DMS153 treated with DMSO at 0.1 percent for 48 hours (cell line): ENCODE results near the gene CASZ1.
A peak's percentile ranks its signal among the peaks of the same experiment; 100 is the strongest.

Experiments
- DNase-seq: peaks from one replicate; lab custom pipeline; 2025; ENCODE audit not compliant: unreplicated experiment; lab: John Stamatoyannopoulos, UW

The CASZ1 gene

GRCh38 chr1:10728595-10729410 lies 67.6 kb downstream of the CASZ1 start:
- peak; percentile 54 for DNase-seq

GRCh38 chr1:10727751-10728232 lies 68.7 kb downstream of the CASZ1 start:
- peak; percentile 95 for DNase-seq

GRCh38 chr1:10726355-10726754 lies 70.1 kb downstream of the CASZ1 start:
- no peak for DNase-seq

- peak; percentile 26 for DNase-seq
Observed at GRCh38 chr1:10724948-10725847, 71.2 kb downstream of the CASZ1 start.

- no peak for DNase-seq
Observed at GRCh38 chr1:10724511-10724910, 71.9 kb downstream of the CASZ1 start.

GRCh38 chr1:10724052-10724494 lies 72.4 kb downstream of the CASZ1 start:
- DNase-seq = peak; percentile 58

- DNase-seq = no peak
Observed at GRCh38 chr1:10723317-10723716, 73.1 kb downstream of the CASZ1 start.

- DNase-seq = no peak
Observed at GRCh38 chr1:10722803-10723202, 73.6 kb downstream of the CASZ1 start.

GRCh38 chr1:10721381-10722321 lies 74.8 kb downstream of the CASZ1 start:
- DNase-seq = no peak

GRCh38 chr1:10720635-10721034 lies 75.8 kb downstream of the CASZ1 start:
- DNase-seq = no peak

GRCh38 chr1:10718083-10718415 lies 78.4 kb downstream of the CASZ1 start:
- no peak for DNase-seq

- no peak for DNase-seq
Observed at GRCh38 chr1:10717296-10718082, 79.0 kb downstream of the CASZ1 start.

GRCh38 chr1:10716840-10717239 lies 79.6 kb downstream of the CASZ1 start:
- no peak for DNase-seq

- DNase-seq = no peak
Observed at GRCh38 chr1:10714337-10715114, 81.9 kb downstream of the CASZ1 start.

- no peak for DNase-seq
Observed at GRCh38 chr1:10713614-10714013, 82.8 kb downstream of the CASZ1 start.

GRCh38 chr1:10712568-10713362 lies 83.7 kb downstream of the CASZ1 start:
- DNase-seq = no peak

GRCh38 chr1:10710489-10710888 lies 86.0 kb downstream of the CASZ1 start:
- no peak for DNase-seq

GRCh38 chr1:10709646-10710045 lies 86.8 kb downstream of the CASZ1 start:
- no peak for DNase-seq
